Naive thymus-derived CD4-positive, alpha-beta T cell (primary cell): ENCODE measurements around the gene PCDH1. TPM values are rescaled to one million over a fixed set of nuclear protein-coding genes. Genes with fewer than 3 reads are reported as not detected.

Experiments used
- ATAC-seq: fragments of 150-1000 bp; cut with Tn5 transposase; 2 replicates; pipeline ENCODE4 v1.10.0; 2021; ENCODE audit warnings: mild to moderate bottlenecking, moderate library complexity
- CTCF ChIA-PET: fragments of 350-600 bp; sonication (Branson Sonifier 250); formaldehyde crosslinking; loops from one replicate; lab custom pipeline; 2021; ENCODE audit warnings: antibody characterized with exemption; lab: Charles Lee
- POLR2A ChIA-PET: fragments of 350-600 bp; sonication (Branson Sonifier 250); formaldehyde crosslinking; loops from one replicate; lab custom pipeline; 2021; ENCODE audit warnings: antibody characterized with exemption, inconsistent platforms; lab: Charles Lee
- DNase-seq, 9 donors: peaks; one replicate each; pipeline versions ENCODE4 v3.0.0 to v3.0.0-alpha.2; 2020 to 2022; ENCODE audit warnings: mixed read lengths in 1 of 9
- H3K27ac ChIP-seq: one replicate; pipeline ENCODE4 v1.7.0; 2013; ENCODE audit warnings: mild to moderate bottlenecking, low read depth, low read length, moderate library complexity
- H3K27me3 ChIP-seq, 2 donors: one replicate each; pipeline ENCODE4 v1.7.0; 2013; ENCODE audit warnings: low read length in 2 of 2, mild to moderate bottlenecking in 2 of 2, moderate library complexity in 2 of 2; ENCODE audit not compliant: control insufficient read depth in 2 of 2, insufficient read depth in 2 of 2
- H3K36me3 ChIP-seq, 3 experiments: 1 replicate in 2 of 3; 2 replicates in 1 of 3; pipeline ENCODE4 v1.7.0; 2013; ENCODE audit warnings: low read length in 3 of 3, mild to moderate bottlenecking in 3 of 3, moderate library complexity in 1 of 3; ENCODE audit not compliant: insufficient read depth in 3 of 3, control insufficient read depth in 2 of 3
- H3K4me1 ChIP-seq, 2 donors: one replicate each; pipeline ENCODE4 v1.7.0; 2013; ENCODE audit warnings: low read length in 2 of 2, mild to moderate bottlenecking in 2 of 2, moderate library complexity in 1 of 2; ENCODE audit not compliant: control insufficient read depth in 2 of 2, insufficient read depth in 2 of 2
- H3K4me3 ChIP-seq: 2 replicates; pipeline ENCODE4 v1.7.0; 2013; ENCODE audit warnings: mild to moderate bottlenecking, low read length
- H3K9me3 ChIP-seq, 3 experiments: 1 replicate in 2 of 3; 2 replicates in 1 of 3; pipeline ENCODE4 v1.7.0; 2013; ENCODE audit warnings: low read length in 3 of 3; ENCODE audit not compliant: control insufficient read depth in 2 of 3
- H3K27ac Mint-ChIP-seq, 9 donors: one replicate each; pipeline ENCODE4 v1.8.0; 2020 to 2022; ENCODE audit warnings: mixed read lengths in 9 of 9, mild to moderate bottlenecking in 8 of 9, moderate library complexity in 5 of 9, inconsistent platforms in 2 of 9
- H3K27me3 Mint-ChIP-seq, 5 donors: one replicate each; pipeline ENCODE4 v1.8.0; 2021 to 2022; ENCODE audit warnings: mixed read lengths in 5 of 5, mild to moderate bottlenecking in 1 of 5
- H3K36me3 Mint-ChIP-seq, 5 donors: one replicate each; pipeline ENCODE4 v1.8.0; 2020 to 2022; ENCODE audit warnings: mixed read lengths in 5 of 5, mild to moderate bottlenecking in 3 of 5, inconsistent platforms in 1 of 5
- H3K4me1 Mint-ChIP-seq, 7 donors: one replicate each; pipeline ENCODE4 v1.8.0; 2020 to 2022; ENCODE audit warnings: mixed read lengths in 7 of 7, mild to moderate bottlenecking in 3 of 7, inconsistent platforms in 1 of 7
- H3K4me3 Mint-ChIP-seq, 10 donors: one replicate each; pipeline ENCODE4 v1.8.0; 2020 to 2022; ENCODE audit warnings: mild to moderate bottlenecking in 10 of 10, mixed read lengths in 10 of 10, moderate library complexity in 6 of 10, inconsistent platforms in 2 of 10
- H3K9me3 Mint-ChIP-seq, 11 donors: one replicate each; pipeline ENCODE4 v1.8.0; 2020 to 2022; ENCODE audit warnings: mixed read lengths in 11 of 11, mild to moderate bottlenecking in 4 of 11, inconsistent platforms in 1 of 11, moderate library complexity in 1 of 11
- intact Hi-C, 2 donors: fragments of 100-400 bp; cut with micrococcal nuclease; formaldehyde crosslinking; loops; one replicate each; pipeline ENCODE4 v1.15.1; 2023
- polyA plus RNA-seq, 2 donors: library from polyadenylated mRNA; unstranded; fragments of 300-500 nt; fragmentation: Illumina TruSeq; gene quantifications; one replicate each; pipeline ENCODE4 v1.2.3, GENCODE V29; 2021
- total RNA-seq, 6 experiments: library from RNA in 5 of 6; stranded (reverse) in 5 of 6; gene quantifications; 1 replicate in 5 of 6; 2 replicates in 1 of 6; pipeline ENCODE4 v1.2.3 and lab custom pipeline; 2021 to 2026

The PCDH1 gene
- total and polyA plus RNA-seq, 7 experiments from 2014 or later, result 0.05 to 3.2 (median 0.53) TPM; not detected in 4

DNA sequence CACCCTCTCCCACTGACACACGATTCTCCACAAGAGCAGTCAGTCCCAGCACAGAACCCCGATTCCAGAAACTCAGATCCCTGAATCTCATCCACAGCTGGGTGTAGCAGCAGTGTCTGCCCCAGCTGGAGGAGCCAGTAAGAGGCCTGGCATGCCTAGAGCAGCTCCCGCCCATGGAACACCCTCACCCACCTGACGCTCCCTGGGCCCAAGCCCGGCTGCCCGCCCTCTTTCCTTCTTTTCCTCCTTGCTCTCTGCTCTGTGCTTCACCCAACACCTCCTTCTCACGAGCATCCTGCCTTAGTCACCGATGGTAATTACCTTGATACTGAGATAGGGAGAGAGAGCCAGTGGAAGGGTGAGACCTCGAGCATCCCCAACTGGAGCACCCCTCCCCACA lies 8.7 kb downstream of the PCDH1 start:
- peaks cover 0 to 2% (median 0%) of the 10 kb centered on the region in 11 donors for H3K9me3 Mint-ChIP-seq
- DNase-seq (no peak), ATAC-seq (no peak)
- CTCF ChIA-PET, result interaction anchor here (1.2 kb wide), 1 partner anchor 10 kb away, joined by 4 read pairs; no protein-coding TSS in a partner anchor
- H3K27me3 ChIP-seq, result no peaks in the 10 kb centered on the region
- no peak overlapping the region for H3K27ac Mint-ChIP-seq
- no peak overlapping the region for H3K4me3 ChIP-seq
- peaks cover 0 to 5% (median 0%) of the 10 kb centered on the region in 5 donors for H3K36me3 Mint-ChIP-seq
- no peak overlapping the region for H3K4me3 Mint-ChIP-seq
- H3K4me1 Mint-ChIP-seq, result peaks cover 0 to 2% (median 0%) of the 10 kb centered on the region in 7 donors
- no peaks in the 10 kb centered on the region for H3K36me3 ChIP-seq
- POLR2A ChIA-PET, result interaction anchor here (1.3 kb wide), 1 partner anchor 8 kb away, joined by 3 read pairs; no protein-coding TSS in a partner anchor
- H3K27me3 Mint-ChIP-seq, result peaks cover 28 to 46% (median 34%) of the 10 kb centered on the region in 5 donors
- H3K9me3 ChIP-seq, result no peaks in the 10 kb centered on the region
- intact Hi-C loops, result no loop called here
- H3K27ac ChIP-seq, result no peak overlapping the region
- H3K4me1 ChIP-seq, result no peaks in the 10 kb centered on the region

DNA sequence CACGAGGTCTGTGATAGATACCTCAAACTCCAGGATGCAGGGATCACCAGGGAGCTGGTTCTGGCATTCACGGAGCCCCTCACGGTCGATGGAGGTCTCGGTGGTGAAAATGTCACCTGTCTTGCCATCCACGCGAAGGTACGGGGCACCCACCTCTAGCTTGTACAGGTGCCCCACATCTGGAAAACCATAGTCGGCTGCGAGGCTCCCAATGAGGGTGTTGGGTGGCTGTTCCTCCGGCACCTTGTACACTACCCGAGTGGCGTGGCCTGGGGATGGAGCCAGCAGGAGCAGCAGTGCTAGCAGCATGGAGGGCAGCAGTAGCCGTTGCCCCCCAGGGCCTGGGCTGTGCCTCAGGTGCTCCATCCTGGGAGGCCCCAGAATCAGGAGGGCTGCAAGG lies 9.2 kb downstream of the PCDH1 start:
- DNase-seq (no peak), ATAC-seq (no peak)
- no peak overlapping the region for H3K27ac ChIP-seq
- Mint-ChIP-seq H3K27me3 (peaks cover 26 to 41% (median 29%) of the 10 kb centered on the region in 5 donors), H3K36me3 (peaks cover 0 to 5% (median 0%) of the 10 kb centered on the region in 5 donors), H3K9me3 (peaks cover 0 to 2% (median 0%) of the 10 kb centered on the region in 11 donors), H3K4me3 (no peak overlapping the region), H3K4me1 (peaks cover 0 to 2% (median 0%) of the 10 kb centered on the region in 7 donors), H3K27ac (no peak overlapping the region)
- H3K27me3 ChIP-seq, result no peaks in the 10 kb centered on the region
- ChIA-PET POLR2A (interaction anchor here (1.3 kb wide), 1 partner anchor 9 kb away, joined by 3 read pairs; no protein-coding TSS in a partner anchor), CTCF (interaction anchor here (1.2 kb wide), 1 partner anchor 10 kb away, joined by 4 read pairs; no protein-coding TSS in a partner anchor)
- no peak overlapping the region for H3K4me3 ChIP-seq
- no peaks in the 10 kb centered on the region for H3K36me3 ChIP-seq
- H3K9me3 ChIP-seq, result no peaks in the 10 kb centered on the region
- no peaks in the 10 kb centered on the region for H3K4me1 ChIP-seq
- intact Hi-C loops, result no loop called here

DNA sequence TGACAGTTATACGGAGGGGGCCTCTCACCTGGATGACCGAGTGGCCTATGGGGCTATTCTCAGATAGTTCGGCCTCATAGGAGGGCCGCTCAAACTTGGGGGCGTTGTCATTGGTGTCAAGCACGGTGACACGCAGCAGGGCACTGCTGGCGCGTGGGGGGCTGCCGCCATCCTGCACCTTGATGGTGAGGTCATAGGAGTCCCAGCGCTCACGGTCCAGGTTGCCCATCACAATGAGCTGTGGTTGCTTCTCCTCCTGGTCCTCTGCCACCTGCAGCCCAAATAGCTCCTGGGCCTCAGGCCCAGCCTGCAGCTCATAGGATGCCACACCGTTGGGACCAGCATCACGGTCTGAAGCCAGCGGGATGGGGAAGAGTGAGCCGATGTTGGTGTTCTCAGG lies 9.7 kb downstream of the PCDH1 start:
- ATAC-seq (no peak), DNase-seq (no peak)
- H3K4me3 ChIP-seq, result no peak overlapping the region
- ChIA-PET POLR2A (interaction anchor here (1.3 kb wide), 1 partner anchor 9 kb away, joined by 3 read pairs; no protein-coding TSS in a partner anchor), CTCF (interaction anchor here (0.6 kb wide), 1 partner anchor 143 kb away, joined by 3 read pairs; no protein-coding TSS in a partner anchor)
- Mint-ChIP-seq H3K9me3 (peaks cover 0 to 2% (median 0%) of the 10 kb centered on the region in 11 donors), H3K36me3 (peaks cover 0 to under 1% (median 0%) of the 10 kb centered on the region in 5 donors), H3K27me3 (peaks cover 21 to 36% (median 24%) of the 10 kb centered on the region in 5 donors), H3K4me3 (no peak overlapping the region), H3K4me1 (peaks cover 0 to under 1% (median 0%) of the 10 kb centered on the region in 7 donors), H3K27ac (no peak overlapping the region)
- no peaks in the 10 kb centered on the region for H3K27me3 ChIP-seq
- H3K9me3 ChIP-seq, result no peaks in the 10 kb centered on the region
- H3K4me1 ChIP-seq, result no peaks in the 10 kb centered on the region
- intact Hi-C loops, result no loop called here
- H3K36me3 ChIP-seq, result no peaks in the 10 kb centered on the region
- H3K27ac ChIP-seq, result no peak overlapping the region

DNA sequence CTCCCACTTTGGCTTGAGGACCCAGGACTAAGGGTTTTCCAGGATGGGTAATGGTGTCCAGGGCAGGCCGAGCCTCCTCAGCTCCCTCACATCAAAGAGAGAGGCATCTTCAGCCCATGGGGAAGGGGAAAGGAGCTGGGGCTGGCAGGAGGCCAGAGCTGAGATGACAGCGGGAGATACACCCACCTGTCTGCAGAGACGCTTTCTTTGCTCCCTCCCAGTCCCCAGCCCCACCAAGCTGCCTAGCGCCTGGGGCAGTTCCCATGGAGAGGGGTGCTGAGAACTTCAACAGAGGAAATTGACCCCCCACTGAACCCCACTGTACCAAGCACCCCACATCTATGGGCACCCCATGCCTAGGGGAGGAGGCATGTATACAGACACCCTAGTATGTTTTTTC lies 10.6 kb downstream of the PCDH1 start:
- Histone ChIP-seq H3K4me3 (no peak overlapping the region), H3K4me1 (no peaks in the 10 kb centered on the region), H3K36me3 (no peaks in the 10 kb centered on the region), H3K27ac (no peak overlapping the region), H3K27me3 (no peaks in the 10 kb centered on the region), H3K9me3 (no peaks in the 10 kb centered on the region)
- CTCF ChIA-PET, result interaction anchor here (0.6 to 1.7 kb wide), 3 partner anchors 11 to 265 kb away, joined by 3 to 8 read pairs (median 3); partner anchors contain the start of gene PCDH1
- peaks cover 19 to 33% (median 21%) of the 10 kb centered on the region in 5 donors for H3K27me3 Mint-ChIP-seq
- ATAC-seq (no peak), DNase-seq (no peak)
- intact Hi-C loops, result no loop called here
- no peak overlapping the region for H3K27ac Mint-ChIP-seq
- no peak overlapping the region for H3K4me3 Mint-ChIP-seq
- peaks cover 0 to 2% (median 0%) of the 10 kb centered on the region in 11 donors for H3K9me3 Mint-ChIP-seq
- no peaks in the 10 kb centered on the region for H3K4me1 Mint-ChIP-seq
- no peaks in the 10 kb centered on the region for H3K36me3 Mint-ChIP-seq
- POLR2A ChIA-PET, result no interaction called here

DNA sequence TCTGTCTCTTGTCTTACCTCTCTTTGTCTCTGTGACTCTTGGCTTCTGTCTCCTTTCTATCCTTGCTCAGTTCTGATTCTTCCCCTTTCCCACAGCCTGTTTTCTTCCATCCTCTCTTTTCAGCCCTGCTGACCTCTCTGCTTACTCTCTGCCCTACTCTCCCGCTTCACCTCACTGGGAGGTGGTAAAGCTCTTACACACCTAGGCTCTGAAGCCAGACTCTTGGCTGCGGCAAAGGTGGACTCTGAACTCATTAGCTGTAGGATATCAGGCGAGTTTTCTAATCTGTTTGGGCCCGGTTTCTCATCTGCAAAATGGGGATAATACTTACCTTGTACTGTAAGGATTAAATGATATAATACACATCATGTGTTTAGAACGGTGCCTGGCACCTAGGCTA lies 11.1 kb downstream of the PCDH1 start:
- no peaks in the 10 kb centered on the region for H3K9me3 ChIP-seq
- no peaks in the 10 kb centered on the region for H3K4me1 Mint-ChIP-seq
- no peak overlapping the region for H3K27ac Mint-ChIP-seq
- H3K36me3 Mint-ChIP-seq, result no peaks in the 10 kb centered on the region
- H3K9me3 Mint-ChIP-seq, result peaks cover 0 to 2% (median 0%) of the 10 kb centered on the region in 11 donors
- peaks cover 15 to 29% (median 19%) of the 10 kb centered on the region in 5 donors for H3K27me3 Mint-ChIP-seq
- H3K36me3 ChIP-seq, result no peaks in the 10 kb centered on the region
- ChIA-PET CTCF (interaction anchor here (0.6 to 1.7 kb wide), 3 partner anchors 11 to 264 kb away, joined by 3 to 8 read pairs (median 3); partner anchors contain the start of gene PCDH1), POLR2A (no interaction called here)
- no peak overlapping the region for H3K27ac ChIP-seq
- no peak overlapping the region for H3K4me3 Mint-ChIP-seq
- DNase-seq (no peak), ATAC-seq (no peak)
- no peaks in the 10 kb centered on the region for H3K4me1 ChIP-seq
- H3K27me3 ChIP-seq, result no peaks in the 10 kb centered on the region
- H3K4me3 ChIP-seq, result no peak overlapping the region
- intact Hi-C loops, result no loop called here

DNA sequence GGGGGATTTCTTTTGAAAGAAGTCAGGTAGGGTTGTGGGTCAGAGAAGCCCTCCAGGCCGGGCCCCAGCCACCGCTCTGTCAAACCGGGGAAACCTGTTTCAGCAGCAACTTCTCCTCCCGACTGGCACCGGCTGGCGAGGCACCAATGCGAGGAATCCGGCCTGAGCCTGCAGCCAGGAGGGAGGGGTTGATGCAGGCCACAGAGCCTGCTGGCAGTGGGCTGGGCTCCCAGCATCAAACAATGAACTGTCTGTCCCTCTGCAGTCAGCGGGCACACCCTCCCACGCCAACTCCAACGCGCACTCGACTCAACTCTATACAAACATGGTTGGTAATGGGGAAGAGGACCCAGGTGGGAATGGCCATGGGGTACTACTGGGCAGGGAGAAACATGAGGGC lies 12.1 kb downstream of the PCDH1 start:
- no peak overlapping the region for H3K4me3 Mint-ChIP-seq
- no peaks in the 10 kb centered on the region for H3K4me1 Mint-ChIP-seq
- H3K9me3 Mint-ChIP-seq, result peaks cover 0 to 2% (median 0%) of the 10 kb centered on the region in 11 donors
- Histone ChIP-seq H3K27ac (no peak overlapping the region), H3K27me3 (no peaks in the 10 kb centered on the region), H3K36me3 (no peaks in the 10 kb centered on the region), H3K9me3 (no peaks in the 10 kb centered on the region), H3K4me1 (no peaks in the 10 kb centered on the region), H3K4me3 (no peak overlapping the region)
- intact Hi-C loops, result no loop called here
- ATAC-seq, result no peak
- no peaks in the 10 kb centered on the region for H3K36me3 Mint-ChIP-seq
- DNase-seq, result no peak
- POLR2A ChIA-PET, result no interaction called here
- H3K27ac Mint-ChIP-seq, result no peak overlapping the region
- peaks cover 7 to 31% (median 13%) of the 10 kb centered on the region in 5 donors for H3K27me3 Mint-ChIP-seq
- CTCF ChIA-PET, result no interaction called here
